H9 (cell line): Measurements from ENCODE around the gene LINC01488. TPM values are rescaled to one million over a fixed set of nuclear protein-coding genes. Genes with fewer than 3 reads are reported as not detected.

Experiments
- DNase-seq: peaks from one replicate; pipeline ENCODE4 v3.0.0-alpha.2; 2017
- H2AFZ ChIP-seq: one replicate; pipeline ENCODE4 v1.6.1; 2013; ENCODE audit warnings: mild to moderate bottlenecking, low read length, control low read depth, moderate library complexity
- H2AK5ac ChIP-seq: 2 replicates; pipeline ENCODE4 v1.6.1; 2013; ENCODE audit warnings: low read length, control low read depth, mixed read lengths; ENCODE audit not compliant: insufficient read length
- H2BK120ac ChIP-seq: one replicate; pipeline ENCODE4 v1.6.1; 2013; ENCODE audit warnings: low read depth, mild to moderate bottlenecking, low read length, control low read depth, inconsistent platforms; ENCODE audit not compliant: poor library complexity, severe bottlenecking
- H2BK12ac ChIP-seq: 2 replicates; pipeline ENCODE4 v1.6.1; 2013; ENCODE audit warnings: low read length, control low read depth, mixed read lengths, low read depth; ENCODE audit not compliant: insufficient read length
- H2BK15ac ChIP-seq: 2 replicates; pipeline ENCODE4 v1.6.1; 2013; ENCODE audit warnings: low read depth, low read length, control low read depth
- H2BK20ac ChIP-seq: one replicate; pipeline ENCODE4 v1.6.1; 2013; ENCODE audit warnings: low read depth, mild to moderate bottlenecking, low read length, control low read depth, inconsistent platforms; ENCODE audit not compliant: poor library complexity, severe bottlenecking
- H2BK5ac ChIP-seq: 2 replicates; pipeline ENCODE4 v1.6.1; 2013; ENCODE audit warnings: low read length, control low read depth, mixed read lengths; ENCODE audit not compliant: insufficient read length
- H3K14ac ChIP-seq: 2 replicates; pipeline ENCODE4 v1.6.1; 2013; ENCODE audit warnings: low read length, control low read depth; ENCODE audit not compliant: insufficient read depth
- H3K18ac ChIP-seq: 2 replicates; pipeline ENCODE4 v1.6.1; 2013; ENCODE audit warnings: low read depth, mild to moderate bottlenecking, mixed read lengths, low read length, control low read depth; ENCODE audit not compliant: insufficient read length
- H3K23ac ChIP-seq: 2 replicates; pipeline ENCODE4 v1.6.1; 2013; ENCODE audit warnings: low read length, control low read depth, mixed read lengths, low read depth; ENCODE audit not compliant: insufficient read length
- H3K23me2 ChIP-seq: 2 replicates; pipeline ENCODE4 v1.6.1; 2013; ENCODE audit warnings: low read depth, mild to moderate bottlenecking, mixed read lengths, low read length, control low read depth; ENCODE audit not compliant: insufficient read length, poor library complexity, severe bottlenecking
- H3K27ac ChIP-seq: 2 replicates; pipeline ENCODE4 v1.5.1; 2013; ENCODE audit warnings: low read length, control low read depth, mixed read lengths, low read depth; ENCODE audit not compliant: insufficient read length
- H3K27me3 ChIP-seq: 2 replicates; pipeline ENCODE4 v1.6.1; 2013; ENCODE audit warnings: low read length, control low read depth, inconsistent platforms; ENCODE audit not compliant: insufficient read depth
- H3K4ac ChIP-seq: 2 replicates; pipeline ENCODE4 v1.6.1; 2013; ENCODE audit warnings: low read depth, mild to moderate bottlenecking, control low read depth, inconsistent platforms, low read length, moderate library complexity
- H3K4me1 ChIP-seq: 2 replicates; pipeline ENCODE4 v1.6.1; 2013; ENCODE audit warnings: low read length, control low read depth, inconsistent platforms; ENCODE audit not compliant: insufficient read depth
- H3K4me2 ChIP-seq: 2 replicates; pipeline ENCODE4 v1.6.1; 2013; ENCODE audit warnings: low read length, control low read depth, mixed read lengths; ENCODE audit not compliant: insufficient read length, insufficient read depth
- H3K56ac ChIP-seq: 2 replicates; pipeline ENCODE4 v1.6.1; 2013; ENCODE audit warnings: low read depth, mild to moderate bottlenecking, mixed read lengths, low read length, control low read depth; ENCODE audit not compliant: insufficient read length
- H3K79me1 ChIP-seq: 2 replicates; pipeline ENCODE4 v1.6.1; 2013; ENCODE audit warnings: low read depth, mild to moderate bottlenecking, moderate library complexity, low read length, control low read depth, inconsistent platforms; ENCODE audit not compliant: insufficient read depth, poor library complexity, severe bottlenecking
- H3K79me2 ChIP-seq: 2 replicates; pipeline ENCODE4 v1.6.1; 2013; ENCODE audit warnings: low read length, control low read depth, inconsistent platforms; ENCODE audit not compliant: insufficient read depth
- H3K9ac ChIP-seq: 2 replicates; pipeline ENCODE4 v1.6.1; 2013; ENCODE audit warnings: low read length, control low read depth, mixed read lengths; ENCODE audit not compliant: insufficient read length; ENCODE audit errors: extremely low read depth
- H3K9me3 ChIP-seq: one replicate; pipeline ENCODE4 v1.6.1; 2013; ENCODE audit warnings: low read depth, low read length, inconsistent platforms; ENCODE audit not compliant: control insufficient read depth
- H3T11ph ChIP-seq: one replicate; pipeline ENCODE4 v1.6.1; 2013; ENCODE audit warnings: mild to moderate bottlenecking, low read length, control low read depth, inconsistent platforms
- H4K20me1 ChIP-seq: one replicate; pipeline ENCODE4 v1.6.1; 2013; ENCODE audit not compliant: control insufficient read depth, insufficient read length, insufficient read depth
- H4K5ac ChIP-seq: 2 replicates; pipeline ENCODE4 v1.6.1; 2013; ENCODE audit warnings: low read depth, mild to moderate bottlenecking, mixed read lengths, low read length, control low read depth; ENCODE audit not compliant: insufficient read length
- H4K8ac ChIP-seq: replicated peaks from 2 replicates; pipeline ENCODE4 v1.6.1; 2013; ENCODE audit warnings: low read length, control low read depth, mixed read lengths, low read depth; ENCODE audit not compliant: insufficient read length
- H4K91ac ChIP-seq: 2 replicates; pipeline ENCODE4 v1.6.1; 2013; ENCODE audit warnings: low read depth, mild to moderate bottlenecking, moderate library complexity, mixed read lengths, low read length, control low read depth; ENCODE audit not compliant: insufficient read length
- H3K27ac Mint-ChIP-seq, 3 experiments: 2 replicates in 2 of 3; 3 replicates in 1 of 3; pipeline ENCODE4 v1.8.0; 2020 to 2021; ENCODE audit warnings: mixed read lengths in 3 of 3, mild to moderate bottlenecking in 1 of 3, moderate library complexity in 1 of 3
- H3K27me3 Mint-ChIP-seq: 2 replicates; pipeline ENCODE4 v1.8.0; 2021; ENCODE audit warnings: low read depth, mild to moderate bottlenecking, moderate library complexity, mixed read lengths
- H3K36me3 Mint-ChIP-seq, 3 experiments: 2 replicates in 2 of 3; 3 replicates in 1 of 3; pipeline ENCODE4 v1.8.0; 2020 to 2021; ENCODE audit warnings: low read depth in 3 of 3, mixed read lengths in 3 of 3; ENCODE audit not compliant: insufficient read depth in 1 of 3
- H3K4me1 Mint-ChIP-seq, 2 experiments: 2 replicates each; pipeline ENCODE4 v1.8.0; 2020; ENCODE audit warnings: mixed read lengths in 2 of 2
- H3K4me3 Mint-ChIP-seq, 2 experiments: 2 replicates in 1 of 2; 3 replicates in 1 of 2; pipeline ENCODE4 v1.8.0; 2020 to 2021; ENCODE audit warnings: mild to moderate bottlenecking in 2 of 2, mixed read lengths in 2 of 2, moderate library complexity in 1 of 2
- H3K9me3 Mint-ChIP-seq, 2 experiments: 2 replicates in 1 of 2; 3 replicates in 1 of 2; pipeline ENCODE4 v1.8.0; 2020; ENCODE audit warnings: mild to moderate bottlenecking in 2 of 2, mixed read lengths in 2 of 2, moderate library complexity in 1 of 2
- WGBS: extraction: QIAGEN DNeasy Blood & Tissue Kit; methylation state at CpG from one replicate; pipeline ENCODE4 v1.1.7; 2013; ENCODE audit warnings: missing lambda C conversion rate, low lambda C conversion rate, mixed read lengths; ENCODE audit not compliant: insufficient read length; ENCODE audit errors: extremely low coverage; 5-methylcytosine and 5-hydroxymethylcytosine counted together
- total RNA-seq: library from RNA; stranded (reverse); gene quantifications from 2 replicates; pipeline ENCODE4 v1.2.1, GENCODE V29; 2021
- TF ChIP-seq, protein P1 (sequence below): fragments of 200-600 bp; sonication (generic); conservative IDR thresholded peaks from 3 replicates; pipeline ENCODE4 v1.8.0; 2021; ENCODE audit warnings: antibody characterized with exemption, mild to moderate bottlenecking

The LINC01488 gene
- total RNA-seq, 1 experiment from 2014 or later = not detected

DNA sequence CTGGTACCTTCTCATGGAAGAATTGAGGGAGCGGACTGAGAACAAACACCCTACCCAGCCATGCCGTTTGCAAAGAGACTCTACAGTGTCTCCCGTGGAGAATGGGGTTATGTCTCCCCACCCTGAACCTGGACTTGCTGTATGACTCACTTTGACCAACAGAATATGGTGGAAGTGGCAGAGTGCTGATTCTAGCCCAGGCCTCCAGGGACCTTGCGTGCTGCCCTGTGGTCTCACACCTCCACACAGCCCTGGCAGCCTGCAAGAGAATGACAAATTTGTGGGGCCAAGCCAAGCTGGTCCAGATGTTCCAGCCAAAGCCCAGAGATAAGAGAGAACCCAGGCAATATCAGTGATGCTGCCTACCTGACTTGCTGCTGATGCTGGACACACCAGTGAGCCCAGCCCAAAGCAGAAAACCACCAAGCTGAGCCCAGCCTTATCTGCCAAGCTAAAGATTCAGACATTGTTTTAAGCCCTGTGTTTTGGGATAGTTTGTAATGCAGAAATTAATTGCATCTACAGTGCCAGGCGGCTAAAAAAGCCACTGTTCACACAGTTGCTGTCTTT, 8.1 kb upstream of the LINC01488 start:
- Histone ChIP-seq H3K27ac (no peak overlapping the region), H2BK15ac (no peak overlapping the region), H3K79me1 (no peaks in the 10 kb centered on the region), H2BK5ac (no peak overlapping the region), H2AFZ (no peak overlapping the region), H3T11ph (no peak overlapping the region), H3K4me1 (peaks cover 3% of the 10 kb centered on the region; the same call in 1 of the 2 replicates), H3K4me2 (no peak overlapping the region), H2BK12ac (no peak overlapping the region), H3K23ac (no peak overlapping the region), H3K4ac (no peak overlapping the region), H3K23me2 (no peaks in the 10 kb centered on the region), H4K91ac (no peak overlapping the region), H3K79me2 (no peaks in the 10 kb centered on the region), H3K9me3 (no peaks in the 10 kb centered on the region), H3K14ac (no peak overlapping the region; the same call in 1 of the 2 replicates), H3K18ac (no peak overlapping the region), H4K20me1 (no peaks in the 10 kb centered on the region), H4K5ac (no peak overlapping the region), H2AK5ac (no peak overlapping the region), H4K8ac (no peak overlapping the region), H3K56ac (no peak overlapping the region), H3K9ac (no peak overlapping the region), H3K27me3 (no peaks in the 10 kb centered on the region), H2BK120ac (no peak overlapping the region), H2BK20ac (no peak overlapping the region)
- WGBS = no CpG with 5 or more reads among the region's 5 CpGs
- Mint-ChIP-seq H3K4me1 (peaks cover 24 to 29% of the 10 kb centered on the region in 2 experiments), H3K9me3 (peaks cover 7% of the 10 kb centered on the region in 2 experiments; a peak in 4 of 5 replicates), H3K4me3 (no peak overlapping the region), H3K27ac (no peak overlapping the region), H3K27me3 (peaks cover 55% of the 10 kb centered on the region), H3K36me3 (peaks cover 6 to 8% (median 8%) of the 10 kb centered on the region in 3 experiments; a peak in 6 of 7 replicates)
- TF ChIP-seq, protein P1, sequence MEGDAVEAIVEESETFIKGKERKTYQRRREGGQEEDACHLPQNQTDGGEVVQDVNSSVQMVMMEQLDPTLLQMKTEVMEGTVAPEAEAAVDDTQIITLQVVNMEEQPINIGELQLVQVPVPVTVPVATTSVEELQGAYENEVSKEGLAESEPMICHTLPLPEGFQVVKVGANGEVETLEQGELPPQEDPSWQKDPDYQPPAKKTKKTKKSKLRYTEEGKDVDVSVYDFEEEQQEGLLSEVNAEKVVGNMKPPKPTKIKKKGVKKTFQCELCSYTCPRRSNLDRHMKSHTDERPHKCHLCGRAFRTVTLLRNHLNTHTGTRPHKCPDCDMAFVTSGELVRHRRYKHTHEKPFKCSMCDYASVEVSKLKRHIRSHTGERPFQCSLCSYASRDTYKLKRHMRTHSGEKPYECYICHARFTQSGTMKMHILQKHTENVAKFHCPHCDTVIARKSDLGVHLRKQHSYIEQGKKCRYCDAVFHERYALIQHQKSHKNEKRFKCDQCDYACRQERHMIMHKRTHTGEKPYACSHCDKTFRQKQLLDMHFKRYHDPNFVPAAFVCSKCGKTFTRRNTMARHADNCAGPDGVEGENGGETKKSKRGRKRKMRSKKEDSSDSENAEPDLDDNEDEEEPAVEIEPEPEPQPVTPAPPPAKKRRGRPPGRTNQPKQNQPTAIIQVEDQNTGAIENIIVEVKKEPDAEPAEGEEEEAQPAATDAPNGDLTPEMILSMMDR = no peak
- no peak for DNase-seq
